Measurements from ENCODE around the gene KIF16B.
"Not testable (repeated sequence)": the region's sequence is repeated elsewhere in the genome, so short reads cannot be mapped to it uniquely, and the experiment has no call there.

The KIF16B gene

DNA sequence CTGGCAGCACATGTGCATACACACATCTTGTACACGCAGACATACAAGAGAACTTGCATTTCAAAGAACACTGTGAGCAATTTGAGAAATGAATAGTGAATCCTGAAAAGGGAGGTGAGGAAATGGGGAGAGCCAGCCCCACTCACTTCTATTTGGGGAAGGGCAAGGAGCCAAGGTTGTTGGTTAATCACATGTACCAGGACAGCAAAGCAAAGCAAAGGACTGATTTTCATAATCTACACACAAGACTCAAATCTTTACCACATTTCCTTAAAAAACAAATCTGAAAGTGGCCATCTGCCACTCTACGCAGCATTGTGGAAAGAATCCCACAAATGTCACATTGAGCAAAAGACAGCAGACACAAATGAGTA, 35.0 kb upstream of the KIF16B start:
- TF ChIP-seq, protein P1, sequence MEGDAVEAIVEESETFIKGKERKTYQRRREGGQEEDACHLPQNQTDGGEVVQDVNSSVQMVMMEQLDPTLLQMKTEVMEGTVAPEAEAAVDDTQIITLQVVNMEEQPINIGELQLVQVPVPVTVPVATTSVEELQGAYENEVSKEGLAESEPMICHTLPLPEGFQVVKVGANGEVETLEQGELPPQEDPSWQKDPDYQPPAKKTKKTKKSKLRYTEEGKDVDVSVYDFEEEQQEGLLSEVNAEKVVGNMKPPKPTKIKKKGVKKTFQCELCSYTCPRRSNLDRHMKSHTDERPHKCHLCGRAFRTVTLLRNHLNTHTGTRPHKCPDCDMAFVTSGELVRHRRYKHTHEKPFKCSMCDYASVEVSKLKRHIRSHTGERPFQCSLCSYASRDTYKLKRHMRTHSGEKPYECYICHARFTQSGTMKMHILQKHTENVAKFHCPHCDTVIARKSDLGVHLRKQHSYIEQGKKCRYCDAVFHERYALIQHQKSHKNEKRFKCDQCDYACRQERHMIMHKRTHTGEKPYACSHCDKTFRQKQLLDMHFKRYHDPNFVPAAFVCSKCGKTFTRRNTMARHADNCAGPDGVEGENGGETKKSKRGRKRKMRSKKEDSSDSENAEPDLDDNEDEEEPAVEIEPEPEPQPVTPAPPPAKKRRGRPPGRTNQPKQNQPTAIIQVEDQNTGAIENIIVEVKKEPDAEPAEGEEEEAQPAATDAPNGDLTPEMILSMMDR (IDR thresholded peaks at IDR 0.05), result no peak
- DNase-seq (ENCODE audit: low spot score), result no peak
- Histone ChIP-seq H3K27ac (no peak overlapping the region), H3K4me3 (no peak overlapping the region)

DNA sequence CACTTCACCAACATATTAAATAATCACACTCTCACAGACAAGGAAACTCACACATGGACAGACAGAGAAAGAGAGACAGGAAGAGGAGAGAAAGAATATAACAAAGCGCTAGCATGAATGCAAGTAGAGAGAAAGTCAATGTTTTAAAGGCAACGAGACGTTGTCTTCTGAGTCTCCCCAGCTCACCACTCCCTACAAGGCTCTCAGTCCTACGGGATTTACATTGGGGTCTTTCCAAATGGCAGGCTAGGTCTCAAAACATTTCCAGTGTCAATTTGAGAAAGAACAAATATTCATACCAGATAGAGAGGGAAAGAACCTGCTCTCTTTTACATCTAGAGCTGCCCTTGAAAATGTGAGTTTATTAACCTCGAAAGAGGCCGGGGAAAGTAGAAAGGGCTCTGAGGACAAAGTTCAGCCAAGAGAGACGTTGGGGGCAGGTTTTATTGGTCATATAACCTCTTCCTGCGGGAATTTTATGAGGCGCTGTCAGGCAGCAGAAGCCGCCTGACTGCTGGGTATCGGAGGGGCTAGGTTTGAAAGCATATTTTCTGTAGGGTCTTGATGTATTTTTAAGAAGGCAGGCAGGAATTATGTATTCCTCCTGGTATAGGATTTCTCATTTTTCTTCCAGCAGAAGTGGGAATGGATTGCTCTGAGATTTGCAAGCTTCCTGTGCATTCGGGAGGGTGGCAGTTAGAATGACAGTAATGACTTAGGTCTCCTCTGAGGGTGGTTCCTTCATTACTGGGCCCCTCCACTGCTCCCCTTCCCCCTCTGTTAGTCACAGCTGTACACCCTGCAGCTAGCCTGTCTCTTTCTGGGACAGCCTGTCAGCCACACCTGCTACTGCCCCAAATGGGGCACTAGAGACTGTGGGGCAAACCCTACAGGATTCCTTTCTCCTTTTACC, 34.4 kb upstream of the KIF16B start:
- TF ChIP-seq, protein P1 (IDR thresholded peaks at IDR 0.05), result no peak
- no peak for DNase-seq (ENCODE audit: low spot score)
- no peak overlapping the region for H3K4me3 ChIP-seq
- no peak overlapping the region for H3K27ac ChIP-seq

DNA sequence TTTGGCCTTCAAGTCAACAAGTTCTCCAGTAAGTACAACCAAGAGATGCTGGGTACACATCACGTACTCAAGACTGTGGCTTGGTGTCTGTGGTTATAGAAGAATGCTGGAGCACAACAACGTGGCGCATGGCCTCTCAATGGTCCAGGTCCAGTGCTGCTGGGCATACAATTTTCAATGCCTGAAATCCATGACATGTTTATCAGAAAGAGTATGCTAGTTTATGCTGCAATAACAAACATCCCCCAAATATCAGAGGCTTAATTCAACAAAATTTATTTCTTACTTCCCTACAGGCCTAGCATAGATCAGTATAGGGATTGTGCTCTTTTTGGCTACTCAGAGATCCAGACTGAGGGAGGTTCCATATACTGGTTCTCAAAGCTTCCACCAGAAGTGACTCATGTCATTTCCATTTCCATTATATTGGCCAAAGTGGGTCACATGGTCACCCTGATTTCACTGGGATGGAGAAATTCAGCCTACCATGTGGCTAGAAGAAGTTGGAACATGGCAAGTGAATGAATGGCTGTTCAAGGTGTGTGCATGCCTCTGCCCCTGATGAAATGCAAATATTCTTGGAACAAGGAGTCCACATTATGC, 33.3 kb upstream of the KIF16B start:
- no peak overlapping the region for H3K4me3 ChIP-seq
- TF ChIP-seq, protein P1 (IDR thresholded peaks at IDR 0.05), result no peak
- no peak for DNase-seq (ENCODE audit: low spot score)
- no peak overlapping the region for H3K27ac ChIP-seq

DNA sequence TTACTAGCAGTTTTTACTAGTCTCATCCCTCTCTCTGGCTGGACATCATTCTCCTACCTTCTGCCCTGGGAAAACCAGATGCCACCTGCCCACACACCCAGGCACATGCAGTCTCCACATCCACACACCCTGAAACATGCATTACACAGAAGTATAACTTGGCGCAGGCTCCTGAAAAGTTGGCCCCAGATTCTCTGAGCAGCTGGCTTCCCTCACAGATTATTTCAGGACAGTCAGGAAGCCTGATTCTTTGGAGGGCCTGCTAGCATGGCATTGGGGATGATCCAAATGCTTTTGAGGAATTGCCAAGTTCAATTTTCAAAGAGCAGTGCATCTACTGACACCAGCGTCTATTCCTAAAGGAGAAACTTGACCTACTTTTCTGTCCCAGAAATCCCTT, 27.8 kb upstream of the KIF16B start:
- Histone ChIP-seq H3K27ac (no peak overlapping the region), H3K4me3 (no peak overlapping the region)
- DNase-seq (ENCODE audit: low spot score), result no peak
- TF ChIP-seq, protein P1 (IDR thresholded peaks at IDR 0.05), result no peak

DNA sequence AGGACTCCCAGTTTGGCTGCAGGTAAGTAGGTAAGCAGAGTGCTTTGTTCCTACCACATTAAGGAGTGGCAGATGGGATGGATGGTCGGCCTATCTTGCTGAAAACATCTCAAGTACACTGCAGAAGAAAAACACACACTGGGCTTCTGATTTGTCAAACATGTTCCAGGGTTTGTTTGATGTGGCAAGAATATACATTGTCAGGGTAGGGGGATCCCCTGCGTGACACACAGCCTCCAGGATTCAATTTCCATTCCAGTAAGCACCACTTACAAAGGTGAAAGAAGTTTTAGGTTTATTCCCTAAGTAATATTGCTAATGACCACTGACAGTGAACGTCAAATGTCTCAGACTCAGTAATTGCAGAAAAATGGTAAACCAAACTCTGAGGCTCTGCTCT, 26.0 kb upstream of the KIF16B start:
- TF ChIP-seq, protein P1 (IDR thresholded peaks at IDR 0.05), result no peak
- no peak for DNase-seq (ENCODE audit: low spot score)
- no peak overlapping the region for H3K27ac ChIP-seq

DNA sequence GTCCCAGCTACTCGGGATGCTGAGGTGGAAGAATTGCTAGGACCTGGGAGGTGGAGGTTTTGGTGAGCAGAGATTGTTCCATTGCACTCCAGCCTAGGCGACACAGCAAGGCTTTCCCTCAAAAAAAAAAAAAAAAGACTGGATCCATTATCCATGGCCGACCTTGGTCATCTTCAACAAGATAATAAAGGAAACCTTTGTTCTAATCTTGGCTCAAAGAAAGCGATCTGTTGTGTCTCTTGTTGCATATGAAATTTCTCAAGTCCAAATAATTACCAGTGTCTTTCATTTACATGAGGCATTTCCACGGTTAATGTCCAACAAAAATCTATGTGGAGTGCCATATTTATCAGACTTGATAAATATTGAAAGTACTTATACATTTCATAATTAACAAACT, 23.7 kb upstream of the KIF16B start:
- TF ChIP-seq, protein P1 (IDR thresholded peaks at IDR 0.05), result no peak
- Histone ChIP-seq H3K27ac (no peak overlapping the region), H3K4me3 (no peak overlapping the region)
- DNase-seq (ENCODE audit: low spot score), result no peak

More for the DNA sequence above, 26.0 kb upstream of the KIF16B start:
- H3K4me3 ChIP-seq, result no peak overlapping the region

DNA sequence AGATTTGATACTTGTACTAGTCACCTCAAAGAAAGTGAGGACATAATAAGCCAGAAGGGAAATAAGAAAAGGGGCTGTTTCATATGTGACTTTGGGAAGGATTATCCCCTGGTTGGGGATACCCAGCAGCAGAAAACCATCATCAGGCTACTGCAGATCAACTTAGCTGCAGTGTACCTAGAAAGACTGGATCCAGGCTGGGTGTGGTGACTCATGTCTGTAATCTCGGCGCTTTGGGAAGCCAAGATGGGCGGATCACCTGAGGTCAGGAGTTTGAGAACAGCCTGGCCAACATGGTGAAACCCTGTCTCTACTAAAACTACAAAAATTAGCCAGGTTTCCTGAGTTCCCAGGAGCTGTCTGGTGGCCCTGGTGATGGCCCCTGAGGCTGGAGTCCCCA, 23.2 kb upstream of the KIF16B start:
- H3K27ac ChIP-seq; DNase-seq (ENCODE audit: low spot score); H3K4me3 ChIP-seq: not testable (repeated sequence)

All from coronary artery (tissue), 2 donors.